K562 (cell line): ENCODE results near the gene GLT1D1. TPM values are rescaled to one million over a fixed set of nuclear protein-coding genes. Genes with fewer than 3 reads are reported as not detected.

Experiments used
- ATAC-seq: fragments of 200-7000 bp; cut with Tn5 transposase; 3 replicates; pipeline ENCODE4 v1.9.1; 2020; ENCODE audit warnings: moderate library complexity
- BruUV-seq: library from RNA; stranded (reverse); fragments of 400-500 nt; replicated peaks from 2 replicates; lab custom pipeline; 2021; lab: Mats Ljungman, UMichigan
- CTCF ChIA-PET: fragments of 300-600 bp; formaldehyde crosslinking; extraction: SDS; loops from one replicate; lab custom pipeline; 2021; ENCODE audit warnings: low intra/inter-chr PET ratio; lab: Yijun Ruan, JAX
- POLR2A ChIA-PET: fragments of 300-600, 350-650 bp; sonication (Branson Sonifier 250); formaldehyde crosslinking; extraction: SDS; loops from one replicate; lab custom pipeline; 2021; ENCODE audit warnings: antibody characterized with exemption, inconsistent platforms; lab: Yijun Ruan, JAX
- DNase-seq, 4 experiments: peaks; one replicate each; pipeline versions ENCODE4 v3.0.0 to v3.0.0-alpha.2; 2011 to 2018; ENCODE audit warnings: low spot score in 3 of 4, mixed read lengths in 3 of 4; ENCODE audit errors: extremely low read depth in 1 of 4
- FAIRE-seq: peaks from 2 replicates; lab custom pipeline; 2011; peaks lifted over from hg19 to GRCh38; lab: Jason Lieb, UNC
- H2AFZ ChIP-seq: 2 replicates; pipeline ENCODE4 v1.6.0; 2011; ENCODE audit warnings: low read depth, low read length, control low read depth, inconsistent platforms
- H3K27ac ChIP-seq: fragments of 200-600 bp; 3 replicates; pipeline ENCODE4 v1.8.0; 2011; ENCODE audit warnings: low read depth, mild to moderate bottlenecking, control low read depth, inconsistent platforms, low read length, moderate library complexity, mixed read lengths; ENCODE audit errors: extremely low read depth
- H3K27me3 ChIP-seq, 2 experiments: fragments of 300-600 bp in 1 of 2; 2 replicates in 1 of 2; 3 replicates in 1 of 2; pipeline versions ENCODE4 v1.6.0 to v1.8.0; 2011; ENCODE audit warnings: inconsistent platforms in 2 of 2, low read length in 2 of 2, mild to moderate bottlenecking in 1 of 2, mixed read lengths in 1 of 2, moderate library complexity in 1 of 2; ENCODE audit not compliant: control insufficient read depth in 2 of 2, insufficient read depth in 2 of 2
- H3K36me3 ChIP-seq: fragments of 300-600 bp; 3 replicates; pipeline ENCODE4 v1.8.0; 2011; ENCODE audit warnings: mild to moderate bottlenecking, low read length, inconsistent platforms; ENCODE audit not compliant: control insufficient read depth, insufficient read depth
- H3K4me1 ChIP-seq, 2 experiments: fragments of 200-600 bp in 1 of 2; replicated peaks in 1 of 2; 2 replicates in 1 of 2; 3 replicates in 1 of 2; pipeline versions ENCODE4 v1.5.1 to v1.8.0; 2011; ENCODE audit warnings: inconsistent platforms in 2 of 2, low read length in 2 of 2, mild to moderate bottlenecking in 1 of 2, mixed read lengths in 1 of 2, moderate library complexity in 1 of 2; ENCODE audit not compliant: control insufficient read depth in 2 of 2, insufficient read depth in 2 of 2
- H3K4me2 ChIP-seq: 2 replicates; pipeline ENCODE4 v1.6.1; 2011; ENCODE audit warnings: low read length, control low read depth, inconsistent platforms, mixed read lengths; ENCODE audit not compliant: insufficient read depth
- H3K4me3 ChIP-seq: fragments of 200-600 bp; sonication (generic), shearing (Covaris generic); 2 replicates; pipeline ENCODE4 v1.5.1; 2016; ENCODE audit warnings: control low read depth, inconsistent platforms
- H3K79me2 ChIP-seq: fragments of 200-600 bp; 3 replicates; pipeline ENCODE4 v1.8.0; 2011; ENCODE audit warnings: low read length, inconsistent platforms; ENCODE audit not compliant: control insufficient read depth, insufficient read depth
- H3K9ac ChIP-seq, 2 experiments: 2 replicates each; pipeline versions ENCODE4 v1.6.0 to v1.6.1; 2011; ENCODE audit warnings: low read depth in 2 of 2, low read length in 2 of 2, control low read depth in 1 of 2, inconsistent platforms in 1 of 2, mild to moderate bottlenecking in 1 of 2, mixed read lengths in 1 of 2; ENCODE audit not compliant: insufficient read depth in 1 of 2
- H3K9me1 ChIP-seq: one replicate; pipeline ENCODE4 v1.6.0; 2011; ENCODE audit warnings: inconsistent platforms, mild to moderate bottlenecking, low read length, moderate library complexity; ENCODE audit not compliant: control insufficient read depth, insufficient read depth
- H3K9me3 ChIP-seq: replicated peaks from 2 replicates; pipeline ENCODE4 v1.5.1; 2011; ENCODE audit warnings: low read depth, low read length, inconsistent platforms; ENCODE audit not compliant: control insufficient read depth, insufficient read depth
- H4K20me1 ChIP-seq: replicated peaks from 2 replicates; pipeline ENCODE4 v1.6.1; 2011; ENCODE audit warnings: low read length, inconsistent platforms, mixed read lengths; ENCODE audit not compliant: control insufficient read depth, insufficient read depth
- ARID4B ChIP-seq: sonication (generic); formaldehyde crosslinking; IDR thresholded peaks from 2 replicates; pipeline ENCODE4 v1.8.0; 2022; ENCODE audit warnings: mild to moderate bottlenecking, missing genetic modification reagents
- DNMT1 ChIP-seq: fragments of 450-650 bp; IDR thresholded peaks from 2 replicates; pipeline ENCODE4 v1.6.1; 2016; ENCODE audit warnings: antibody characterized with exemption, mild to moderate bottlenecking
- E2F3 ChIP-seq: fragments of 250-450 bp; sonication (Bioruptor Pico); IDR thresholded peaks from 2 replicates; pipeline ENCODE4 v1.4.0; 2020; ENCODE audit warnings: mild to moderate bottlenecking
- E2F6 ChIP-seq, 2 experiments: IDR thresholded peaks; 2 replicates each; pipeline ENCODE4 v1.6.1; 2011; ENCODE audit warnings: borderline replicate concordance in 1 of 2, control low read depth in 1 of 2, low read depth in 1 of 2, low read length in 1 of 2, mild to moderate bottlenecking in 1 of 2, mixed read lengths in 1 of 2, moderate library complexity in 1 of 2; ENCODE audit not compliant: insufficient read depth in 1 of 2, insufficient read length in 1 of 2, poor library complexity in 1 of 2, severe bottlenecking in 1 of 2; ENCODE audit errors: extremely low read depth in 1 of 2
- GATA2 ChIP-seq: sonication (generic); formaldehyde crosslinking; IDR thresholded peaks from 2 replicates; pipeline ENCODE4 v1.4.0; 2020; ENCODE audit warnings: mild to moderate bottlenecking, missing genetic modification reagents
- NCOA2 ChIP-seq, 2 experiments: fragments of 450-650 bp; IDR thresholded peaks; 2 replicates each; pipeline ENCODE4 v1.6.1; 2018; ENCODE audit warnings: mild to moderate bottlenecking in 2 of 2, moderate library complexity in 1 of 2; ENCODE audit not compliant: partially characterized antibody in 2 of 2
- PTBP1 ChIP-seq: fragments of 200-400 bp; formaldehyde crosslinking; IDR thresholded peaks from 2 replicates; pipeline ENCODE4 v1.6.1; 2017; ENCODE audit warnings: low read depth, low read length
- SRF ChIP-seq, 2 experiments: fragments of 250-450, 450-650 bp in 1 of 2; sonication (Bioruptor Pico) in 1 of 2; sonication (generic) in 1 of 2; formaldehyde crosslinking; IDR thresholded peaks; 2 replicates each; pipeline versions ENCODE4 v1.5.0 to v1.5.1; 2020 to 2022; ENCODE audit warnings: mild to moderate bottlenecking in 1 of 2, missing genetic modification reagents in 1 of 2
- SRSF3 ChIP-seq: fragments of 200-400 bp; formaldehyde crosslinking; IDR thresholded peaks from 2 replicates; pipeline ENCODE4 v1.6.1; 2016; ENCODE audit warnings: mild to moderate bottlenecking, low read length, moderate library complexity; ENCODE audit not compliant: insufficient read depth
- ZNF395 ChIP-seq: fragments of 200-800 bp; sonication (Bioruptor generic); IDR thresholded peaks from 2 replicates; pipeline ENCODE4 v1.6.1; 2017; ENCODE audit warnings: missing genetic modification characterization, missing compliant biosample characterization
- WGBS: fragments of 100-300 bp; shearing (Covaris generic); methylation state at CpG from one replicate; pipeline ENCODE4 v1.1.6; 2016; ENCODE audit warnings: low coverage, mixed read lengths; ENCODE audit not compliant: insufficient coverage; ENCODE audit errors: missing lambda C conversion rate; 5-methylcytosine and 5-hydroxymethylcytosine counted together
- in situ Hi-C: fragments of 300-500 bp; cut with MboI; formaldehyde crosslinking; loops from 4 replicates; pipeline ENCODE4 v1.15.0; 2018; ENCODE audit warnings: inconsistent platforms, mixed read lengths
- intact Hi-C: fragments of 100-400 bp; cut with micrococcal nuclease; formaldehyde crosslinking; loops from 2 replicates; pipeline ENCODE4 v1.14.2; 2022
- polyA plus RNA-seq, 8 experiments: library from polyadenylated mRNA; depleted of rRNA in 4 of 8; stranded (reverse) in 5 of 8; unstranded in 3 of 8; fragments of >200 nt; fragmentation: Nextera tagmentation in 2 of 8; fragmentation: Illumina TruSeq in 1 of 8; extraction: Ambion mirVana in 2 of 8; extraction: Trizol in 1 of 8; gene quantifications; 2 replicates each; pipeline versions ENCODE4 v1.2.1 to v1.2.3, GENCODE V29; 2011 to 2014; ENCODE audit warnings: inconsistent platforms in 1 of 8, missing spikeins in 1 of 8
- total RNA-seq, 7 experiments: library from RNA; depleted of rRNA in 6 of 7; stranded (reverse); fragments of >200 nt in 6 of 7; fragmentation: Illumina TruSeq in 2 of 7; extraction: Trizol in 2 of 7; gene quantifications; 2 replicates each; pipeline versions ENCODE4 v1.2.1 to v1.2.3, GENCODE V29; 2011 to 2021; ENCODE audit warnings: low replicate concordance in 1 of 7

Gene GLT1D1
- total and polyA plus RNA-seq, 9 of the 15 experiments (the other 6 are each of a cell fraction or from before 2014, with no cell fraction given) = 0.04 TPM; not detected in 8

- TF ChIP-seq GATA2 (CRISPR knock-in tag) (no peak), DNMT1 (no peak), SRF (CRISPR knock-in tag; IDR thresholded peaks at IDR 0.05) (no peak), SRSF3 (no peak), PTBP1 (no peak)
These were observed 32.4 kb upstream of the GLT1D1 start (continued) for GRCh38 chr12:128820723-128821432.

GRCh38 chr12:128823216-128823915 lies 29.9 kb upstream of the GLT1D1 start:
- BruUV-seq = no TSS peak
- Histone ChIP-seq H3K27me3 (peaks cover 0 to 1% of the 10 kb centered on the region in 2 experiments; a peak in 1 of 5 replicates), H3K36me3 (peaks cover 24% of the 10 kb centered on the region; the same call in 2 of the 3 replicates), H3K4me3 (peak overlapping the region; percentile 75), H3K9ac (peak overlapping the region; percentile 78 to 99), H4K20me1 (peaks cover 13% of the 10 kb centered on the region), H3K79me2 (peaks cover 50% of the 10 kb centered on the region), H3K9me3 (no peaks in the 10 kb centered on the region), H3K9me1 (peaks cover 3% of the 10 kb centered on the region), H3K4me1 (peaks cover 0 to 31% of the 10 kb centered on the region in 2 experiments; a peak in 3 of 5 replicates), H3K27ac (peak overlapping the region; percentile 73), H2AFZ (peak overlapping the region; percentile 84), H3K4me2 (peak overlapping the region; percentile 85)
- in situ Hi-C loops = no loop called here
- 0% methylated on average over 7 of the region's 88 CpGs for WGBS
- ATAC-seq (peak; percentile 43), FAIRE-seq (no peak), DNase-seq (peak; percentile 45 to 74 (median 60))
- ChIA-PET CTCF (no interaction called here), POLR2A (interaction anchor here (0.6 to 1.6 kb wide), 5 partner anchors 8 to 143 kb away, joined by 3 to 6 read pairs (median 4); no protein-coding TSS in a partner anchor)
- intact Hi-C loops = no loop called here
- TF ChIP-seq NCOA2 (IDR thresholded peaks at IDR 0.05; ENCODE audit: partially characterized antibody in 2 of 2) = no peak
- TF ChIP-seq ZNF395 (CRISPR knock-in tag) = peak; percentile 69; the same call in 1 of the 2 replicates
- TF ChIP-seq ARID4B = peak; percentile 47; the same call in 1 of the 2 replicates
- 0 out of 2 replicates have a peak, but pooled peaks have one; percentile 26 for TF ChIP-seq E2F3 (CRISPR knock-in tag)
- peak in 1 of 2 experiments; percentile 73 for TF ChIP-seq E2F6 (IDR thresholded peaks at IDR 0.05; ENCODE audit: borderline replicate concordance in 1 of 2, extremely low read depth in 1 of 2, insufficient read depth in 1 of 2, insufficient read length in 1 of 2, low read depth in 1 of 2, low read length in 1 of 2, poor library complexity in 1 of 2, severe bottlenecking in 1 of 2)
